ENCODE data around the gene NAT10. TPM values are rescaled to one million over a fixed set of nuclear protein-coding genes. Genes with fewer than 3 reads are reported as not detected.

Gene NAT10
- total RNA-seq, 1 donor from 2014 or later: 11.3 TPM

DNA sequence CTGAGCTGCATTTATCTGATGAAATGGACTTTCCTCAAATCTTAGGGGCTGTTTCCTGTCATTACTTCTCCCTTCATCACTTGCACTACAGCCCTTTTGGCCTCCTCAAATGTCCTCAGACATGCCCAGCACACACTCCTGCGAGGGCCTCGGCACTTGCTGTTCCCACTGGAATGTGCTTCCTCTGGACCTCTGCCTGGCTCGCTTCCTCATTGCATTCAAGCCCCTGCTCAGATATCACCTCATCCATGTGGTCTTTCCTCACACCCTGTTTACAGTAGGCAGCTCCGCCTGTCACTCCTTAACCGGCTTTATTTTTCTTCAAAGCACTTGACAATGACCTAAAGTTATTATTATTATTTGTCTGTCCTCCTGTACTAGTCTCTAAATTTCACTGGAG lies 9.0 kb downstream of the NAT10 start:
- TF ChIP-seq, protein P1, sequence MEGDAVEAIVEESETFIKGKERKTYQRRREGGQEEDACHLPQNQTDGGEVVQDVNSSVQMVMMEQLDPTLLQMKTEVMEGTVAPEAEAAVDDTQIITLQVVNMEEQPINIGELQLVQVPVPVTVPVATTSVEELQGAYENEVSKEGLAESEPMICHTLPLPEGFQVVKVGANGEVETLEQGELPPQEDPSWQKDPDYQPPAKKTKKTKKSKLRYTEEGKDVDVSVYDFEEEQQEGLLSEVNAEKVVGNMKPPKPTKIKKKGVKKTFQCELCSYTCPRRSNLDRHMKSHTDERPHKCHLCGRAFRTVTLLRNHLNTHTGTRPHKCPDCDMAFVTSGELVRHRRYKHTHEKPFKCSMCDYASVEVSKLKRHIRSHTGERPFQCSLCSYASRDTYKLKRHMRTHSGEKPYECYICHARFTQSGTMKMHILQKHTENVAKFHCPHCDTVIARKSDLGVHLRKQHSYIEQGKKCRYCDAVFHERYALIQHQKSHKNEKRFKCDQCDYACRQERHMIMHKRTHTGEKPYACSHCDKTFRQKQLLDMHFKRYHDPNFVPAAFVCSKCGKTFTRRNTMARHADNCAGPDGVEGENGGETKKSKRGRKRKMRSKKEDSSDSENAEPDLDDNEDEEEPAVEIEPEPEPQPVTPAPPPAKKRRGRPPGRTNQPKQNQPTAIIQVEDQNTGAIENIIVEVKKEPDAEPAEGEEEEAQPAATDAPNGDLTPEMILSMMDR (IDR thresholded peaks at IDR 0.05): no peak
- DNase-seq (ENCODE audit: low spot score in 2 of 2): no peak
- H3K4me1 ChIP-seq: no peaks in the 10 kb centered on the region
- H3K9me3 ChIP-seq: no peaks in the 10 kb centered on the region
- H3K27ac ChIP-seq: no peak overlapping the region
- H3K27me3 ChIP-seq: no peaks in the 10 kb centered on the region
- peaks cover 67 to 98% of the 10 kb centered on the region in 2 donors for H3K36me3 ChIP-seq
- intact Hi-C loops (cut with DNase I): no loop called here
- no peak overlapping the region for H3K4me3 ChIP-seq

DNA sequence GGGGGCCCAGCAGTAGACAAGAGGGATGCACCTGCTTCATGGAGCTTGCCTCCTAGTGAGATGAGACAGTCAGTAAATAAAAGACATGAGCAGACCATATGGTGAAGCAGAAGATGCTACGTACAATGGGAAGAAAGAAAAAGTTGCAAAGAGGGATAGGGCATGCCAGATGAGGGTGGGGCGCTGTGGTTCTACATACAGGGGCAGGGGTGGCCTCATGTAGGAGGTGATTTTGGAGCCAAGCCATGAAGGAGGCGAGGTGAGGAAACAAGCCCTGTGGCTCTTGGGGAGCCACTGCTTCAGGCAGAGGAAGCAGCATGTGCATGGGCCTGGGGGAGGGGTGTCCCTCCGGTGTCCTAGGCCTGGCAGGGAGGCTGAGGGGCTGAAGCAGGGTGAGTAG lies 15.2 kb downstream of the NAT10 start:
- Histone ChIP-seq H3K27me3 (no peaks in the 10 kb centered on the region), H3K36me3 (peaks cover 94 to 100% of the 10 kb centered on the region in 2 donors)

DNA sequence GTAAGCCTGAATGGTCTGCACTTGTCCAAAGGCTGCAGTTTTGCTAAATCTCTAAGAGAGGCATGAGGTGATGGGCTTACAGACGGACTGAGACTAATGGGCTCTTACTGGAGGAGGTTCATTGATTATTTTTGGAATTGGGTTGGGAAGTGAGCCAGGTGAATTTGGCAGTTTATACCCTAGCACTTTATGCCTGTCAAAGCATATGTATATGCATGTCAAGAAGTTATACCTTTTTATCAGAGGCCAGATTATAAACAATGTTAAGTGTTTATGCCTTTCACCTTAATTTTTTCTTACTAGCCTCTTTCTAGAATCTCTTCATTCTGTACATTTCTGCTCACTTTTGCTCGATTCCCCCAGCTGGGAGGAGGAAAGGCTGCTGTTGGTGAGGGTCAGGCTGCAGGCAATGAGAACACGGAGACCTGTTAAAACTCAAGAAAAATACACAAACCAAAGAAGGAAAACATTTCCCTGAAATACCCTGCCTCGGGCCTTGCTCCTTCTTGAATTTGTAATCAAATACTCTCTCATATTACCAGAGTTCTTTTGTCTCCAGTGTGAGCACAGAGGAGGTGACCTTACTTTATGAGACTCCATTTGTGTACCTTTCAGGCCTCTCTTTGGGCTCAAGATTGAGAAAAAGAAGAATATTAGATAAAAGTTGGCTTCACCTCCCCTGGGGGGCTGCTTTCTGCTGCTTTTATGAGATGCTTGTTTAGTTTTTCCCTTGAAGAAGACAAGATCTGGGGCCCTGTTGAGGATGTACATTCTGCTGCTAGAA lies 19.6 kb downstream of the NAT10 start:
- H3K36me3 ChIP-seq: peaks cover 71 to 94% of the 10 kb centered on the region in 2 donors
- intact Hi-C loops (cut with DNase I): no loop called here
- TF ChIP-seq, protein P1 (IDR thresholded peaks at IDR 0.05): no peak

More for the DNA sequence above, 15.2 kb downstream of the NAT10 start:
- no peak overlapping the region for H3K27ac ChIP-seq
- no peaks in the 10 kb centered on the region for H3K9me3 ChIP-seq
- H3K4me3 ChIP-seq: no peak overlapping the region
- DNase-seq (ENCODE audit: low spot score in 2 of 2): no peak
- intact Hi-C loops (cut with DNase I): no loop called here
- no peaks in the 10 kb centered on the region for H3K4me1 ChIP-seq
- TF ChIP-seq, protein P1 (IDR thresholded peaks at IDR 0.05): no peak

DNA sequence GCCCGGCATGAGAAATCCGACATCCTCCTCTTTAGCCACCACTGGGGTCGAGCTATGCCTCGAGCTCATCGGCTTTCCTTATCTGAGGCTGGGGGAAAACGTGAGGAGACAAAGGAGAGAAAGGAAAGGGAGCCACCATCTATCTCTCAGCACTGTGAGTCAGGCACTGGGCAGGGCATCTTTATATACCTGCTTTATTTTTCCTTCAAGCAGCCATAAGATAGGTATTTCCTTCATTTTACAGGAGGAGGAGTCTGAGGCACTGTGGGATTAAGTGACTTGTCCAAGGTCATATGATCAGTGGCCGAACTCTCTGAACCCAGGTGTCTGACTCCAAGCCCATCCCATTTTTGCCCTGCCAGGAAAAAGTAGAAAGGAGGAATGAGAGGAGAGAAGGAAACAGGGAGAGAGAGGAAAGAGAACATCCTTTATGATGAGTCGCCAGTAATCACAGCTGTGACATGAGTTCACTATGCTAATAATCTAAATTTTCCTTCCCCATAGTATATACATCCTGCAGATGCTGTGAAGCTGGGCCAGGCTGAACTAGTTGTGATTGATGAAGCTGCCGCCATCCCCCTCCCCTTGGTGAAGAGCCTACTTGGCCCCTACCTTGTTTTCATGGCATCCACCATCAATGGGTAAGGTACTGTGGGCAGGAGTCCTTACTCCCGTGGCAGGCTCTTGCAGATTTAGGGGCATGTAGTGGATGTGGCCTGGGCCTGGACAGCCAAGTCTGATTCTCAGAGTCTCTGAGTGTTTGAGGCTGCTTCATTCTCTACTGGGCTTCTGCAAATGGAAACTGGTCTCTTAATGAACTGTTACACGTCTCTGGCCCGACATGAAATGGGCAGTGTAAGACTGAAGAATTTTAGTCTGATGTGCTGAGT lies 21.8 kb downstream of the NAT10 start:
- intact Hi-C loops (cut with DNase I): no loop called here
- Histone ChIP-seq H3K27me3 (no peaks in the 10 kb centered on the region), H3K36me3 (peaks cover 59 to 93% of the 10 kb centered on the region in 2 donors), H3K27ac (no peak overlapping the region), H3K9me3 (no peaks in the 10 kb centered on the region), H3K4me3 (no peak overlapping the region), H3K4me1 (no peaks in the 10 kb centered on the region)
- TF ChIP-seq, protein P1 (IDR thresholded peaks at IDR 0.05): no peak
- DNase-seq (ENCODE audit: low spot score in 2 of 2): no peak

More for the DNA sequence above, 19.6 kb downstream of the NAT10 start:
- Histone ChIP-seq H3K4me3 (no peak overlapping the region), H3K4me1 (no peaks in the 10 kb centered on the region), H3K9me3 (no peaks in the 10 kb centered on the region), H3K27me3 (no peaks in the 10 kb centered on the region), H3K27ac (no peak overlapping the region)
- DNase-seq (ENCODE audit: low spot score in 2 of 2): no peak

DNA sequence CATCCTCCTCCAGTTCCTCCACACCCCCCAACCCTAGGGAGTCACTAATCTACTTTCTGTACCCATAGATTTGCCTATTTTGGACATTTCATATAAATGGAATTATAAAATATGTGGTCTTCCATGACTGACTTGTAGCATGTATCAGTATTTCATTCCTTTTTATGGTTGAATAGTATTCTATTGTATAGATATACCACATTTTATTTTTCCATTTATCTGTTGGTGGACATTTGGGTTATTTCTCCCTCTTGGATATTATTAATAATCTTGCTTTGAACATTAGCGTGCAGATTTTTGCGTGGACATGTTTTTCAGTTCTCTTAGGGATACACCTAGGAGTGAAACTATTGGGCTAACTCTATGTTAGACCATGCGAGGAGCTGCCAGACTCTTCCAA lies 23.4 kb downstream of the NAT10 start:
- Histone ChIP-seq H3K9me3 (no peaks in the 10 kb centered on the region), H3K4me3 (no peak overlapping the region), H3K27ac (no peak overlapping the region), H3K36me3 (peaks cover 49 to 93% of the 10 kb centered on the region in 2 donors), H3K27me3 (no peaks in the 10 kb centered on the region), H3K4me1 (no peaks in the 10 kb centered on the region)
- TF ChIP-seq, protein P1 (IDR thresholded peaks at IDR 0.05): no peak
- no peak for DNase-seq (ENCODE audit: low spot score in 2 of 2)
- intact Hi-C loops (cut with DNase I): no loop called here
